ENCODE data around the gene ARID1A. TPM values are rescaled to one million over a fixed set of nuclear protein-coding genes. Genes with fewer than 3 reads are reported as not detected.
A peak's percentile ranks its signal among the peaks of the same experiment; 100 is the strongest.

ARID1A gene
- total and polyA plus RNA-seq, 11 donors = 14.1 to 73.9 (median 45.3) TPM

DNA sequence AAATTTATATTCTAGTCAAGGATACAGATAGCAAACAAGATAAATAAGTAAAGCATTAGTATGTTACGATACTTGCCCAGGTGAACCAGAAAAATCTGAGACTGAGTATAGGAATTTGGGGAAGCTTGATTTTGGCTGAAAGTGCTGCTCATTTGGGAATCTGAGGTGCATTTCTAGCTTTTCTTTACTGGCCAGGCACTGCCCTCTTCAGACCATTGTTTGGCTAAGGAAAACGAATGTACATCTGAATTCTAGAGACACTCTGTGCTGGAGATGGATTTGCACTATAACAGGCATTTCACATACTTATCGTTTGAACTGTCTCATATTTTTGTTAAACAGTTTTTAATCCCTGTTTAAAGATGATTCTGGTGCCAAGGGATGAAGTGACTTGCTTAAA is 23.4 kb downstream of the ARID1A start:
- no peak for TF ChIP-seq POLR2A (IDR thresholded peaks at IDR 0.05)
- TF ChIP-seq, protein P1, sequence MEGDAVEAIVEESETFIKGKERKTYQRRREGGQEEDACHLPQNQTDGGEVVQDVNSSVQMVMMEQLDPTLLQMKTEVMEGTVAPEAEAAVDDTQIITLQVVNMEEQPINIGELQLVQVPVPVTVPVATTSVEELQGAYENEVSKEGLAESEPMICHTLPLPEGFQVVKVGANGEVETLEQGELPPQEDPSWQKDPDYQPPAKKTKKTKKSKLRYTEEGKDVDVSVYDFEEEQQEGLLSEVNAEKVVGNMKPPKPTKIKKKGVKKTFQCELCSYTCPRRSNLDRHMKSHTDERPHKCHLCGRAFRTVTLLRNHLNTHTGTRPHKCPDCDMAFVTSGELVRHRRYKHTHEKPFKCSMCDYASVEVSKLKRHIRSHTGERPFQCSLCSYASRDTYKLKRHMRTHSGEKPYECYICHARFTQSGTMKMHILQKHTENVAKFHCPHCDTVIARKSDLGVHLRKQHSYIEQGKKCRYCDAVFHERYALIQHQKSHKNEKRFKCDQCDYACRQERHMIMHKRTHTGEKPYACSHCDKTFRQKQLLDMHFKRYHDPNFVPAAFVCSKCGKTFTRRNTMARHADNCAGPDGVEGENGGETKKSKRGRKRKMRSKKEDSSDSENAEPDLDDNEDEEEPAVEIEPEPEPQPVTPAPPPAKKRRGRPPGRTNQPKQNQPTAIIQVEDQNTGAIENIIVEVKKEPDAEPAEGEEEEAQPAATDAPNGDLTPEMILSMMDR (IDR thresholded peaks at IDR 0.05) = peak in 2 of 12 donors; percentile 7 to 20
- WGBS, 4 donors = 44 to 65% (median 51%) methylated on average over 3 of the region's 3 CpGs
- peak overlapping the region in 1 of 12 donors; percentile 35 for H3K27ac ChIP-seq
- no peaks in the 10 kb centered on the region for H3K9me3 ChIP-seq
- H3K36me3 ChIP-seq = peaks cover 0 to 24% (median 4%) of the 10 kb centered on the region in 9 donors
- no peak overlapping the region for H3K4me3 ChIP-seq
- ATAC-seq (no peak), DNase-seq (no peak)
- H3K4me1 ChIP-seq = peaks cover 15 to 99% (median 85%) of the 10 kb centered on the region in 12 donors
- intact Hi-C loops (cut with DNase I) = no loop called here
- no peaks in the 10 kb centered on the region for H3K27me3 ChIP-seq

DNA sequence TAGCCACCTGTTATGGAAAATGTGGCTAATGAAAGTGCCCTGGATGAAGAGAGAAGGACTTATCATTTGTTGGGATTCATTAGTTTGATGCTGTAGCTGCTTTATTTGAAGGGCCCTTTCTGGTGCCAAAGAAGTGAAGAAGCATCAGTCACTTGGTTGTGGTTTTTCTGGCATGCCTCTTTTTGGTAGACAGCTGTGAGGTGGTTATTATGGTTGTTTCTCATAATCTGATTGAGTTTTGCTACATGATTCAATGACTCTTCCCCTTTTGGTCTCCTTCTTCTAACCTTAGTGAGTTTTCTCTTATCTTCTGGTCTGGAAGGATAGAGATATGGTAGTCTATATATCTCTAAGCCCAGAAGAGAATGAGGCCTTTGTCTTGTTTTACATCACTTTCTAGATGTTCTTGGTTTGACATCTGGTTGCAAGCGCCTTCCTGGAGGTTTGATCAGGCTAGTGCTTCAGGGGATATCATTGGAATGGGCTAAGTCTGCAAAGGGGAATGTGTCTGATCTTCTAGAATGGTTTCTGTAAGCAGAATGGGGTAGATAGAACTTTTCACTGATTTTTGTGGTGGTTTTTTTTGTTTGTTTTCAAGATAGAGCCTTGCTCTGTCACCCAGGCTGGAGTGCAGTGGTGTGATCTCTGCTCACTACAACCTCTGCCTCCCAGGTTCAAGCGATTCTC is 26.0 kb downstream of the ARID1A start:
- peak overlapping the region in 1 of 12 donors; percentile 4 for H3K27ac ChIP-seq
- no peaks in the 10 kb centered on the region for H3K9me3 ChIP-seq
- H3K4me3 ChIP-seq = no peak overlapping the region
- intact Hi-C loops (cut with DNase I) = loop anchor here in 5 of 10 donors (2.0 to 5.0 kb wide), 6 partner anchors 19 to 67 kb away; partner anchors contain the start of gene ARID1A (in 1 of the 5)
- peaks cover 0 to 24% (median 4%) of the 10 kb centered on the region in 9 donors for H3K36me3 ChIP-seq
- WGBS, 4 donors = 86 to 97% (median 94%) methylated on average over 2 of the region's 2 CpGs
- DNase-seq = no peak
- no peaks in the 10 kb centered on the region for H3K27me3 ChIP-seq
- TF ChIP-seq POLR2A (IDR thresholded peaks at IDR 0.05) = no peak
- TF ChIP-seq, protein P1 (IDR thresholded peaks at IDR 0.05) = no peak
- ATAC-seq = no peak
- H3K4me1 ChIP-seq = peaks cover 21 to 100% (median 86%) of the 10 kb centered on the region in 12 donors

GRCh38 chr1:26723013-26723991 is 27.5 kb downstream of the ARID1A start:
- DNase-seq (peak; percentile 84 to 94 (median 91)), ATAC-seq (peak; percentile 98)
- Histone ChIP-seq H3K4me1 (peaks cover 28 to 100% (median 87%) of the 10 kb centered on the region in 12 donors), H3K27me3 (no peaks in the 10 kb centered on the region), H3K4me3 (peak overlapping the region in 7 of 12 donors; percentile 4 to 39 (median 15)), H3K27ac (peak overlapping the region in 11 of 12 donors; percentile 38 to 72 (median 61)), H3K36me3 (peaks cover 0 to 21% (median 4%) of the 10 kb centered on the region in 9 donors), H3K9me3 (no peaks in the 10 kb centered on the region)
- 1 to 3% (median 2%) methylated on average over 14 to 19 of the region's 19 CpGs for WGBS, 4 donors
- no peak for TF ChIP-seq POLR2A (IDR thresholded peaks at IDR 0.05)
- TF ChIP-seq, protein P1 (IDR thresholded peaks at IDR 0.05) = no peak
- intact Hi-C loops (cut with DNase I) = loop anchor here in 6 of 10 donors (1.0 to 5.0 kb wide), 7 partner anchors 21 to 65 kb away; partner anchors contain the start of gene ARID1A (in 1 of the 6)

All from heart left ventricle (tissue), 16 donors.